Measurements from ENCODE around the gene ZNF526. TPM values are rescaled to one million over a fixed set of nuclear protein-coding genes. Genes with fewer than 3 reads are reported as not detected.

ZNF526 gene
- total and polyA plus RNA-seq, 9 of the 15 experiments (the other 6 are each of a cell fraction or from before 2014, with no cell fraction given) = 1.3 to 17.9 (median 6.2) TPM

GRCh38 chr19:42272535-42272897, 52.4 kb downstream of the ZNF526 start:
- CTCF ChIA-PET (ENCODE audit: low intra/inter-chr PET ratio) = no interaction called here
- FAIRE-seq (no peak), DNase-seq (ENCODE audit: extremely low read depth in 1 of 4, low spot score in 3 of 4) (no peak), ATAC-seq (no peak)
- H3K27ac ChIP-seq (ENCODE audit: extremely low read depth, low read depth, low read length) = no peak overlapping the region
- no peaks in the 10 kb centered on the region for H3K9me1 ChIP-seq (ENCODE audit: control insufficient read depth, insufficient read depth, low read length)
- H3K9me3 ChIP-seq (replicated peaks; ENCODE audit: control insufficient read depth, insufficient read depth, low read depth, low read length) = no peaks in the 10 kb centered on the region
- no peak overlapping the region for H3K9ac ChIP-seq (ENCODE audit: insufficient read depth in 1 of 2, low read depth in 2 of 2, low read length in 2 of 2)
- peaks cover 57% of the 10 kb centered on the region for H3K36me3 ChIP-seq (ENCODE audit: control insufficient read depth, insufficient read depth, low read length)
- intact Hi-C loops (cut with micrococcal nuclease) (no loop called here), in situ Hi-C loops (cut with MboI) (no loop called here)
- H2AFZ ChIP-seq (ENCODE audit: low read depth, low read length) = no peak overlapping the region
- H4K20me1 ChIP-seq (replicated peaks; ENCODE audit: control insufficient read depth, insufficient read depth, low read length) = no peaks in the 10 kb centered on the region
- H3K4me1 ChIP-seq (replicated peaks in 1 of 2; ENCODE audit: control insufficient read depth in 2 of 2, insufficient read depth in 2 of 2, low read length in 2 of 2) = peaks cover 15 to 50% of the 10 kb centered on the region in 2 experiments
- POLR2A ChIA-PET = interaction anchor here (0.7 to 0.9 kb wide), 2 partner anchors 10 to 31 kb away, joined by 3 read pairs; no protein-coding TSS in a partner anchor
- 98% methylated on average over 9 of the region's 9 CpGs for WGBS (ENCODE audit: insufficient coverage, low coverage, missing lambda C conversion rate)
- peaks cover 32% of the 10 kb centered on the region for H3K79me2 ChIP-seq (ENCODE audit: control insufficient read depth, insufficient read depth, low read length)
- BruUV-seq (replicated peaks) = no TSS peak
- H3K4me3 ChIP-seq = no peak overlapping the region
- H3K4me2 ChIP-seq (ENCODE audit: insufficient read depth, low read length) = no peak overlapping the region
- TF ChIP-seq RBFOX2 (IDR thresholded peaks at IDR 0.05; ENCODE audit: low read depth, low read length) (peak; percentile 52; the same call in 1 of the 2 replicates), MED1 (CRISPR knock-in tag; IDR thresholded peaks at IDR 0.05; ENCODE audit: borderline replicate concordance) (no peak)
- H3K27me3 ChIP-seq (ENCODE audit: control insufficient read depth in 2 of 2, insufficient read depth in 2 of 2, low read length in 2 of 2) = no peaks in the 10 kb centered on the region

DNA sequence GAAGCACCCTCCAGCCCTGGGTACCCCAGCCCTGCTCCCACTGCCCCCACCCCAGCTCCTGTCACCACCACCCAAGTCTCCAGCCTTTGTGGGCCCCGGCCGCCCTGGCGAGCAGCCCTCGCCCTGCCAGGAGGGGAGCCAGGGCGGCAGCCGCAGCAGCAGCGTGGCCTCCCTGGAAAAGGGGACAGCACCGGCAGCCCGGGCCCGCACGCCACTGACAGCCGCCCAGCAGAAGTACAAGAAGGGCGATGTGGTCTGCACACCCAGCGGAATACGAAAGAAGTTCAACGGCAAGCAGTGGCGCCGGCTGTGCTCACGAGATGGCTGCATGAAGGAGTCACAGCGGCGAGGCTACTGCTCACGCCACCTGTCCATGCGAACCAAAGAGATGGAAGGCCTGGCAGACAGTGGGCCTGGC, 52.9 kb downstream of the ZNF526 start:
- H3K9me3 ChIP-seq (replicated peaks; ENCODE audit: control insufficient read depth, insufficient read depth, low read depth, low read length) = no peaks in the 10 kb centered on the region
- no peaks in the 10 kb centered on the region for H3K27me3 ChIP-seq (ENCODE audit: control insufficient read depth in 2 of 2, insufficient read depth in 2 of 2, low read length in 2 of 2)
- H3K9me1 ChIP-seq (ENCODE audit: control insufficient read depth, insufficient read depth, low read length) = no peaks in the 10 kb centered on the region
- no peaks in the 10 kb centered on the region for H4K20me1 ChIP-seq (replicated peaks; ENCODE audit: control insufficient read depth, insufficient read depth, low read length)
- no TSS peak for BruUV-seq (replicated peaks)
- ChIA-PET POLR2A (interaction anchor here (0.7 kb wide), 1 partner anchor 30 kb away, joined by 3 read pairs; no protein-coding TSS in a partner anchor), CTCF (ENCODE audit: low intra/inter-chr PET ratio) (no interaction called here)
- WGBS (ENCODE audit: insufficient coverage, low coverage, missing lambda C conversion rate) = 90% methylated on average over 6 of the region's 23 CpGs
- ATAC-seq (no peak), DNase-seq (ENCODE audit: extremely low read depth in 1 of 4, low spot score in 3 of 4) (no peak), FAIRE-seq (no peak)
- H3K4me3 ChIP-seq = no peak overlapping the region
- no peak for TF ChIP-seq ZNF407 (IDR thresholded peaks at IDR 0.05; ENCODE audit: low read depth)
- TF ChIP-seq PCBP1 (IDR thresholded peaks at IDR 0.05; ENCODE audit: low read depth, low read length, poor library complexity, severe bottlenecking) = peak; percentile 22
- peak; percentile 43; the same call in 1 of the 2 replicates for TF ChIP-seq RBFOX2 (IDR thresholded peaks at IDR 0.05; ENCODE audit: low read depth, low read length)
- no peak for TF ChIP-seq SRSF3 (IDR thresholded peaks at IDR 0.05; ENCODE audit: insufficient read depth, low read length)
- peaks cover 11 to 50% of the 10 kb centered on the region in 2 experiments for H3K4me1 ChIP-seq (replicated peaks in 1 of 2; ENCODE audit: control insufficient read depth in 2 of 2, insufficient read depth in 2 of 2, low read length in 2 of 2)
- H3K9ac ChIP-seq (ENCODE audit: insufficient read depth in 1 of 2, low read depth in 2 of 2, low read length in 2 of 2) = peak overlapping the region in 1 of 2 experiments; percentile 17; a peak in 1 of 4 replicates
- no peak overlapping the region for H3K27ac ChIP-seq (ENCODE audit: extremely low read depth, low read depth, low read length)
- peaks cover 32% of the 10 kb centered on the region for H3K79me2 ChIP-seq (ENCODE audit: control insufficient read depth, insufficient read depth, low read length)
- peaks cover 59% of the 10 kb centered on the region for H3K36me3 ChIP-seq (ENCODE audit: control insufficient read depth, insufficient read depth, low read length)
- no peak overlapping the region for H3K4me2 ChIP-seq (ENCODE audit: insufficient read depth, low read length)
- no peak overlapping the region for H2AFZ ChIP-seq (ENCODE audit: low read depth, low read length)
- in situ Hi-C loops (cut with MboI) (no loop called here), intact Hi-C loops (cut with micrococcal nuclease) (no loop called here)

Measured in K562 (cell line).